ENCODE data around the gene BABAM2.

The BABAM2 gene

GRCh38 chr2:28148000-28148399, 257.5 kb downstream of the BABAM2 start:
- Histone ChIP-seq H3K9me2 (replicated peaks; ENCODE audit: insufficient read depth, low read length) (no peaks in the 10 kb centered on the region), H3K27ac (ENCODE audit: low read depth, low read length) (no peak overlapping the region), H3K36me3 (ENCODE audit: low read length) (no peaks in the 10 kb centered on the region), H3K4me3 (ENCODE audit: insufficient read depth, low read length, poor library complexity, severe bottlenecking) (no peak overlapping the region), H3K9ac (ENCODE audit: low read length) (no peak overlapping the region), H3F3A (ENCODE audit: insufficient read depth) (no peaks in the 10 kb centered on the region), H3K27me3 (ENCODE audit: low read length) (no peaks in the 10 kb centered on the region), H4K20me1 (ENCODE audit: low read depth, low read length) (no peaks in the 10 kb centered on the region), H3K9me3 (ENCODE audit: insufficient read depth, low read length) (no peaks in the 10 kb centered on the region), H3K79me2 (ENCODE audit: insufficient read depth, low read length) (no peaks in the 10 kb centered on the region), H3K4me2 (ENCODE audit: low read depth, low read length, poor library complexity, severe bottlenecking) (no peak overlapping the region), H2AFZ (ENCODE audit: low read depth, low read length, severe bottlenecking) (no peak overlapping the region)
- TF ChIP-seq CTCF (IDR thresholded peaks at IDR 0.05; ENCODE audit: insufficient read depth, low read length, poor library complexity, severe bottlenecking) (no peak), EZH2phosphoT487 (conservative IDR thresholded peaks at IDR 0.05; ENCODE audit: low read length) (no peak)

GRCh38 chr2:28148566-28148965, 258.0 kb downstream of the BABAM2 start:
- no peaks in the 10 kb centered on the region for H3K79me2 ChIP-seq (ENCODE audit: insufficient read depth, low read length)
- H3K4me3 ChIP-seq (ENCODE audit: insufficient read depth, low read length, poor library complexity, severe bottlenecking), result no peak overlapping the region
- TF ChIP-seq EZH2phosphoT487 (conservative IDR thresholded peaks at IDR 0.05; ENCODE audit: low read length), result no peak
- TF ChIP-seq CTCF (IDR thresholded peaks at IDR 0.05; ENCODE audit: insufficient read depth, low read length, poor library complexity, severe bottlenecking), result no peak
- no peaks in the 10 kb centered on the region for H3K27me3 ChIP-seq (ENCODE audit: low read length)
- no peak overlapping the region for H3K9ac ChIP-seq (ENCODE audit: low read length)
- H2AFZ ChIP-seq (ENCODE audit: low read depth, low read length, severe bottlenecking), result no peak overlapping the region
- no peaks in the 10 kb centered on the region for H4K20me1 ChIP-seq (ENCODE audit: low read depth, low read length)
- no peak overlapping the region for H3K27ac ChIP-seq (ENCODE audit: low read depth, low read length)
- H3K9me3 ChIP-seq (ENCODE audit: insufficient read depth, low read length), result no peaks in the 10 kb centered on the region
- H3F3A ChIP-seq (ENCODE audit: insufficient read depth), result no peaks in the 10 kb centered on the region
- H3K36me3 ChIP-seq (ENCODE audit: low read length), result no peaks in the 10 kb centered on the region
- H3K4me2 ChIP-seq (ENCODE audit: low read depth, low read length, poor library complexity, severe bottlenecking), result no peak overlapping the region
- no peaks in the 10 kb centered on the region for H3K9me2 ChIP-seq (replicated peaks; ENCODE audit: insufficient read depth, low read length)

GRCh38 chr2:28150236-28150915, 259.8 kb downstream of the BABAM2 start:
- Histone ChIP-seq H3K36me3 (ENCODE audit: low read length) (no peaks in the 10 kb centered on the region), H3F3A (ENCODE audit: insufficient read depth) (no peaks in the 10 kb centered on the region), H3K9ac (ENCODE audit: low read length) (no peak overlapping the region), H3K9me2 (replicated peaks; ENCODE audit: insufficient read depth, low read length) (no peaks in the 10 kb centered on the region), H3K4me3 (ENCODE audit: insufficient read depth, low read length, poor library complexity, severe bottlenecking) (no peak overlapping the region), H3K79me2 (ENCODE audit: insufficient read depth, low read length) (no peaks in the 10 kb centered on the region), H3K27ac (ENCODE audit: low read depth, low read length) (no peak overlapping the region), H3K9me3 (ENCODE audit: insufficient read depth, low read length) (peaks cover 2% of the 10 kb centered on the region; the same call in 1 of the 2 replicates), H3K4me2 (ENCODE audit: low read depth, low read length, poor library complexity, severe bottlenecking) (no peak overlapping the region), H3K27me3 (ENCODE audit: low read length) (no peaks in the 10 kb centered on the region), H2AFZ (ENCODE audit: low read depth, low read length, severe bottlenecking) (no peak overlapping the region), H4K20me1 (ENCODE audit: low read depth, low read length) (no peaks in the 10 kb centered on the region)
- no peak for TF ChIP-seq EZH2phosphoT487 (conservative IDR thresholded peaks at IDR 0.05; ENCODE audit: low read length)
- no peak for TF ChIP-seq CTCF (IDR thresholded peaks at IDR 0.05; ENCODE audit: insufficient read depth, low read length, poor library complexity, severe bottlenecking)

Data from SU-DHL-6 (cell line).